ENCODE measurements around the gene CRLF1.

GRCh38 chr19:18651300-18651699 is 44.7 kb upstream of the CRLF1 start:
- TF ChIP-seq CTCF (IDR thresholded peaks at IDR 0.05; ENCODE audit: borderline replicate concordance, extremely low read depth, low read length, poor library complexity, severe bottlenecking) (no peak), EZH2 (IDR thresholded peaks at IDR 0.05; ENCODE audit: borderline replicate concordance, low read depth, low read length, severe bottlenecking) (no peak)
